GM12878 (cell line): ENCODE results near the gene CANX. TPM values are rescaled to one million over a fixed set of nuclear protein-coding genes. Genes with fewer than 3 reads are reported as not detected.

ENCODE experiments used
- ATF2 ChIP-seq: IDR thresholded peaks from 2 replicates; pipeline ENCODE4 v1.6.1; 2012; ENCODE audit warnings: low read length, inconsistent platforms
- BHLHE40 ChIP-seq, 2 experiments: fragments of 450-650 bp in 1 of 2; IDR thresholded peaks; 2 replicates each; pipeline ENCODE4 v1.6.1; 2011 to 2017; ENCODE audit warnings: low read depth in 2 of 2, borderline replicate concordance in 1 of 2, improper control_type of control experiment in 1 of 2, low read length in 1 of 2, mild to moderate bottlenecking in 1 of 2
- EGR1 ChIP-seq, 2 experiments: IDR thresholded peaks; 1 replicate in 1 of 2; 2 replicates in 1 of 2; pipeline ENCODE4 v1.6.1; 2011 to 2012; ENCODE audit warnings: low read depth in 2 of 2, low read length in 2 of 2, borderline replicate concordance in 1 of 2, mild to moderate bottlenecking in 1 of 2, moderate library complexity in 1 of 2
- ETV6 ChIP-seq, 2 experiments: fragments of 450-650 bp in 1 of 2; IDR thresholded peaks in 1 of 2; conservative IDR thresholded peaks in 1 of 2; 2 replicates each; pipeline ENCODE4 v1.6.1; 2014; ENCODE audit warnings: antibody characterized with exemption in 1 of 2, borderline replicate concordance in 1 of 2, low read depth in 1 of 2, mild to moderate bottlenecking in 1 of 2, moderate library complexity in 1 of 2
- FOS ChIP-seq: IDR thresholded peaks from 3 replicates; pipeline ENCODE4 v1.6.1; 2011; ENCODE audit warnings: borderline replicate concordance; ENCODE audit not compliant: insufficient read length; ENCODE audit errors: extremely low read depth
- HCFC1 ChIP-seq: fragments of 150-350 bp; IDR thresholded peaks from 2 replicates; pipeline ENCODE4 v1.6.1; 2014; ENCODE audit warnings: low read length
- RAD51 ChIP-seq: fragments of 450-650 bp; IDR thresholded peaks from 2 replicates; pipeline ENCODE4 v1.6.1; 2016; ENCODE audit warnings: moderate library complexity, mild to moderate bottlenecking, inconsistent platforms
- SKIL ChIP-seq: fragments of 450-650 bp; IDR thresholded peaks from 2 replicates; pipeline ENCODE4 v1.6.1; 2017; ENCODE audit warnings: mild to moderate bottlenecking, low read depth, inconsistent platforms; ENCODE audit not compliant: poor library complexity, severe bottlenecking
- SMAD1 ChIP-seq: fragments of 450-650 bp; IDR thresholded peaks from 2 replicates; pipeline ENCODE4 v1.6.1; 2018; ENCODE audit warnings: mild to moderate bottlenecking, low read depth; ENCODE audit not compliant: partially characterized antibody
- polyA plus RNA-seq, 11 experiments: library from polyadenylated mRNA; depleted of rRNA in 4 of 11; unstranded in 6 of 11; stranded (reverse) in 5 of 11; fragments of >200 nt; fragmentation: Nextera tagmentation in 4 of 11; fragmentation: Illumina TruSeq in 1 of 11; extraction: Ambion mirVana in 4 of 11; extraction: Trizol in 1 of 11; gene quantifications; 1 replicate in 1 of 11; 2 replicates in 10 of 11; pipeline versions ENCODE4 v1.2.1 to v1.2.3, GENCODE V29; 2011 to 2016; ENCODE audit warnings: inconsistent platforms in 2 of 11, missing spikeins in 2 of 11, low read depth in 1 of 11
- total RNA-seq, 4 experiments: library from RNA; depleted of rRNA in 3 of 4; stranded (reverse); fragments of >200 nt in 3 of 4; fragmentation: Illumina TruSeq in 1 of 4; extraction: Trizol in 1 of 4; gene quantifications; 2 replicates each; pipeline versions ENCODE4 v1.2.1 to v1.2.3, GENCODE V29; 2013 to 2021

The CANX gene
- total and polyA plus RNA-seq, 10 of the 15 experiments (the other 5 are each of a cell fraction or from before 2014, with no cell fraction given), result 78.2 to 602 (median 412) TPM

- no peak for TF ChIP-seq SKIL
- no peak for TF ChIP-seq BHLHE40 (IDR thresholded peaks at IDR 0.05; ENCODE audit: borderline replicate concordance in 1 of 2, low read depth in 2 of 2, low read length in 1 of 2)
- TF ChIP-seq RAD51, result no peak
- peak; percentile 74 for TF ChIP-seq FOS
- no peak for TF ChIP-seq SMAD1
- TF ChIP-seq ETV6 (conservative IDR thresholded peaks at IDR 0.05 in 1 of 2, IDR thresholded peaks at IDR 0.05 in 1 of 2; ENCODE audit: borderline replicate concordance in 1 of 2, low read depth in 1 of 2), result no peak
- TF ChIP-seq HCFC1, result peak; percentile 23
- no peak for TF ChIP-seq ATF2
- TF ChIP-seq EGR1 (IDR thresholded peaks at IDR 0.05; ENCODE audit: borderline replicate concordance in 1 of 2, low read depth in 2 of 2, low read length in 2 of 2), result no peak
These were observed 503 bp upstream of the CANX start (continued) for GRCh38 chr5:179697993-179698934.
